HG03196 (cell line): Measurements from ENCODE around the gene LYL1.

Experiments
- ATAC-seq: cut with Tn5 transposase; IDR thresholded peaks from one replicate; pipeline ENCODE4 v1.9.1; 2021; ENCODE audit not compliant: unreplicated experiment

LYL1 gene

GRCh38 chr19:13058951-13059660 is 43.6 kb downstream of the LYL1 start:
- no peak for ATAC-seq

DNA sequence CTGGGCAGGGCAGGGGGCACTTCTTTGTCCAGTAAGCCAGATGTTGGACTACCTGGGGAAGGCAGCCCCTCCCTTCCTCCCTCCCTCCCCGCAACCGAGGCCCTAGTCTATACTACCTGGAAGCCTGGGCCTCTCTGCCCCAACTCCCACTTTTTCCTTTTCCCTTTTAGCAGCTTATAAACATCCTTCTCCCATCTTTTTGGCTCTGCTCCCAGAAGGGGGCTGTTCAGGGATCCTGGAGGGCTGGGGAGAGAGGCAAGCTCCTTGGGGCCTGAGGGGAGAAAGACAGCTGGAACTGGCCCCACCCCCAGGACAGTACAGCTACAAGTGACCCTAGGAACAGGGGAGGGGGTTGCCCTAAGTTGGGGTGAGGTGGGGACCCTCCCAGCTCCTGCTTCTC is 44.9 kb downstream of the LYL1 start:
- no peak for ATAC-seq

GRCh38 chr19:13057147-13057572 is 45.5 kb downstream of the LYL1 start:
- no peak for ATAC-seq

GRCh38 chr19:13056052-13056660 is 46.5 kb downstream of the LYL1 start:
- no peak for ATAC-seq

DNA sequence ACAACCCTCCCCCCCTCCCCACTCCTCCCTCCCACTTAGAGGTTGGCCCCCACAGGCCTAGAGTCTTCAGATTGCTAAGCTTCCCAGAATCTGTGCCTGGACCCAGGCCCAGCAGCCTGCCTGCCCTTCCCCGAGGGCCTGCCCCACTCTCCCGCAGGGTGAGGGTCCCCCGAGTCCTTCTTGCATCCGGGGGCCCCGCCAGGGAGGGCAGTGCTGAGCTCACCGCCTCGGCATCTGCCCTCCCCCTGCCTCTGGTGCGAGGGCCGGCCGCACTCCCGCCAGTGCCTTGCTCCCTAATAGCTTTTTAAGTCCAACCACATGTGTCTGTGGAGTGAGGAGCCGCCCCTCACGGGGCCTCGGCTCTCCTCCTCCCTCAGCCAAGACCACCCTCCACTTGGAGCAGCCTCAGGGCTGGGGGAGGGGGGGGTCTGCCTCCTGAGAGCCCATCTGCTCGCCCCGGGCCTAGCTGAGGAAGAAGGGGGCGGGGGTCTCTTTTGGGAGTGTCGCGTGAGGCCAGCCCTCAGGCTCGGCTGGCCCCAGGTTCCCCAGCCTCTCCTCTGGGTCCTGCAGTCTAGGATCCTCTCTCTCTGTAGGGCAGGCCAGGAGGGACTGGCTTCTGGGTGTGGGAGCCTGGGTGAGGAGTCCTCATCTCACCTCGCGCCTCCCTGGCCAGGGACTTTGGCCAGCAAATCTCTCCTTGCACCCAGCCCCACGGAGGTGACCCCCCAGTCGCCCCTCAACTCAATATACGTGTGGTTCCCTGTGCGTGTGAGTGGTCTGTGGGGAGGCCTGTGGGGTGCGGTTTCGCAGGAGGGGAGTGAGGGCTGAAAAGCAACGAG is 47.2 kb downstream of the LYL1 start:
- no peak for ATAC-seq

GRCh38 chr19:13054626-13055212 is 47.9 kb downstream of the LYL1 start:
- no peak for ATAC-seq

DNA sequence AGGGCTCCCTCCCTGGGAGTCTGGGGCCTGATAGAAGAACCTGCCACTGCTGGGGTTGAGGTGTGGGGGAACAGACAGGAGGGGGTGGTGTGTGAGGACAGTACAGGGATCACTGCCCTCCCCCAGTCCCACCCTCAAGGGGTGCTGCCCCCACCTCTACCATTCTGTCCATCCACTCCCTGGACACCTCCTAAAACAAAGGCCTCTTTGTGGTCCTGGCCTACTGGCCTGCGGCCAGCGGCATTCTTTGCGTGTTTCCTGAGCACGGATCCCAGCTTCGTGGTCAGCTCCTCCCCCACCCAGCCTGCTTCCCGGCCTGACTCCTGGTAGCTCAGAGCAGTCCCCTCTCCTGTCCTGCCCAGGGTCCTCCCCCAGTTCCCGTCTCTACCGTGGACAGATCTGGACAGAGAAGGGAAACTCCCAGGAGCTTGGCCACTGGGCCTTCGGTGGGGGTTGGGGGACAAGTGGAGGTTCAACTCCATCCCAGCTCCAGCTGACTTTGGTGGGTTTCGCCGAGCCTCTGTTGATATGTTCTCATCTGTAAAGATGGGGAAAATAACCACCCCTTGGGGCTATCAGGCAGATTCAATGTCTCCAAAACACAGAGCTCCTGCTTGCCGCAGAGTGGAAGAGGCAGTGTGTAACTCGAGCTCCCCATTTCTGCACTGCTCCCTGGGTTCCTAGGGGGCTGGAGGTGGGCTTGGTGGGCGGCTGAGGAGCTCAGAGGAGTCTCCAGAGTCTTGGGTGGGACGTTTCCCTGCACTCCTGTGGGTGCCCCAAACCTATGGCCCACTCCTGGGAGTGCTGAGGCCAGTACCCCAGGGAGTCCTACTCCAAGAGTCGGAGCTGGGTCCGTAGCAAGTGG is 48.7 kb downstream of the LYL1 start:
- no peak for ATAC-seq

DNA sequence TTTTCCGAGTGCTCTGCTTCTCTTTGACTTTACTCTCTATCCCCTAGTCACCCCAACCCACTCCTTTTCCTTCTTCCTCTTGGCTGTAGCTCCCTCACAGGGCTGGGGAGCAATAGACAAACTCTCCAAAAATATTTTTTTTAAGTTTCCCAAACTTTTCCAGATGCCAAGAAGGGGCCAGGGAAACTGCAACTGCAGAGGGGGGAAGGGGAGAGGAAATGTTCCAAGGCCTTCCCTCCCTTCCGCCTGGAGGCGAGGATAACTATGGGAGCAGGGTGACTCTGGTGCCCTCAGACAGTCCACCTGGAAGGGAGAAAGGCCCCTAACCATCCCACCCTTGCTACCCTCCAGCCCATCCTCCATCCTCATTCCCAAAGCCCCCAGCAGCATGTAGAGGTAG is 49.4 kb downstream of the LYL1 start:
- no peak for ATAC-seq

DNA sequence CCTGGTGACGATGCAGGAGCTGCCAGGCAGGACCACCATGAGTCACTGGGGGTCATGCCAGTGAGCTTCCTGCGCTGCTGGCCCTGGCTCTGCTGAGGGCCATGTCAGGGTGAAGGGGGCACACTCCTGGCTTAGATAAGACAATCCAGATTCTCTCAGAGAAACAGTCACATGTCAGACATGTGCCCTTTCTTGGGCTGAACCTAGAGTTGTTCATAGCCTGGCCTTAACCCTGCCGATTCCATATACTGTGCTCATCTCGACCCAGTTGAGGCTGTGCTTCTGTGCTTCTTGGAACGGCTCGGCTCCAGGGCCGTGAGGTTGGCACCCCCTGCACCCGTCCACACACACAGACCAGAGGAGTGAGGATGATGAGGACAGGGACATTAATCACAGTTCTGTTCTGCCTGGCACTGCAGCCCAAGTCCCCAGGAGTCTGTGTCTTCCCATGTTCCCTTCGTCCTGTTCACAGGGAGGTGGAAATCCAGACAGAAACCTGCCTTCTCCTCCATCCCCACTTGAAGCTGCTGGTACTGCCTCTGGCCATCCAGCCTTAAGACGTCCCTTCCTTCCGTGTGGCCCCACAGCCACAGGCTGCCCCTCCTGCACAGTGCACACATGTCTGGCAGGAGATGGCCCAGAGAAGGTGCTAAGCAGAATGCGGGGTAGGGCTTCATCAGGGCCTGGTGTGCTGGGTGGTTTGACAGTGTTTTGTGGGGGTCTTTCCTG is 50.0 kb downstream of the LYL1 start:
- no peak for ATAC-seq

DNA sequence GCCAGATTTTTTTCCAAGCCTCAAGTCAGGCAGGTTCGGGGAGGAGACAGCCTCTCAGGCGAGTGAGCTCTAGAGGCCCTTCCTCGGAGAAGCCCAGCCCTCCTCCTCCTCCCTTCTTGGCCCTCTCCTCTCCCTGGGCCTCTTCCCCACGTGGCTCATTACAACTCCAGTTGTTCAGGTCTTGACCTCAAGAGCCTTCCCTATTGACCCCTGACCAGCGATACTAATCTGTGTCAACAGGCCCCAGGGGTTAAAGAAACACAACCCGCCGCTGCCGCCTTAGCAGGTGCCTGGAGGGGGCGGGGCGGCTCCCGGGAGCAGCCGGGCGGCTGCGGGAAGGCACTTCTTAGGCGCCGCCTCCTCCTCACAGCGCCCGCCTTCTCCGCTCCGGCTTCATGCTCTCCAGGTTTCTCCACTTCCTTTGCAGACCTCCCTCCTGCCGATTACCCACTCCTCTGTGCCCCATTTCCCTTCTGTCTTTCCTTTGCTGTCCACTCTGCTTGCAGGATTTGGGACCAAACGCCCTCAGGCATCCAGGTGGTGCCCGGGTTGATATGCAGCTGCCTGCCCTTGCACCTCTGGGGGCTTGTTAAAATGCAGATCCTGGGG is 51.0 kb downstream of the LYL1 start:
- ATAC-seq = no peak

DNA sequence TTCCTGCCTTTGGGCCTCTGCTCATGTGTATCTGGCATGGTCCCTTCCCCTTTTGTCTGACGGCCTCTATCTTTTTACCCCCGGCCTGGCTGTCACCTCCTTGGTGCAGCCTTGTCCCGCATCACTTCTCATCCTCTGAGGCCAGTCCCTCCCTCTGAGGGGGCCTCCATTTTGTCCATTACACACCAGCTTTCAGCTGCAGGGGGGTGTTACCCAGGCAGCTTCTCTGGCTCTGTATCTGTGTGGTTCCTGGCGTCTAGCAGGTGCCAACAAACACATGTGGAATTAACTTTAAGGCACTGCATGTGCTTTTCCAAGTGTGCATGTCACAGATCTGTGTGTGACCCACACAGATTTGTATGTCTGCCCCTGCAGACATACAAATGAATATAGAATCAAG is 52.4 kb downstream of the LYL1 start:
- no peak for ATAC-seq
